ENCODE data around the gene DPY19L2. TPM values are rescaled to one million over a fixed set of nuclear protein-coding genes. Genes with fewer than 3 reads are reported as not detected.
"Not testable (repeated sequence)": the region's sequence is repeated elsewhere in the genome, so short reads cannot be mapped to it uniquely, and the experiment has no call there.

DPY19L2 gene
- total RNA-seq (2014; rRNA removed; shearing (Covaris generic)), result 2.1 and 18.8 TPM in 2 replicates

- DNase-seq (ENCODE audit: low spot score), result peak; percentile 44
These were observed at the start of gene DPY19L2 for GRCh38 chr12:63668028-63668799. Gene DPY19L2 (minus strand): TSS chr12:63668493. CDS start chr12:63668393, 100 bp downstream.

GRCh38 chr12:63716891-63717290, 48.6 kb upstream of the DPY19L2 start:
- DNase-seq (ENCODE audit: low spot score), result not testable (repeated sequence)

GRCh38 chr12:63715107-63715625, 46.9 kb upstream of the DPY19L2 start:
- DNase-seq (ENCODE audit: low spot score), result not testable (repeated sequence)

GRCh38 chr12:63714409-63714808, 46.1 kb upstream of the DPY19L2 start:
- DNase-seq (ENCODE audit: low spot score), result not testable (repeated sequence)

GRCh38 chr12:63713681-63714075, 45.4 kb upstream of the DPY19L2 start:
- DNase-seq (ENCODE audit: low spot score), result not testable (repeated sequence)

- DNase-seq (ENCODE audit: low spot score), result not testable (repeated sequence)
These were observed 44.8 kb upstream of the DPY19L2 start for GRCh38 chr12:63712979-63713680.

GRCh38 chr12:63712376-63712974, 44.2 kb upstream of the DPY19L2 start:
- DNase-seq (ENCODE audit: low spot score), result not testable (repeated sequence)

GRCh38 chr12:63711339-63711738, 43.0 kb upstream of the DPY19L2 start:
- DNase-seq (ENCODE audit: low spot score), result not testable (repeated sequence)

- DNase-seq (ENCODE audit: low spot score), result no peak
These were observed 38.0 kb upstream of the DPY19L2 start for GRCh38 chr12:63706336-63706735.

- not testable (repeated sequence) for DNase-seq (ENCODE audit: low spot score)
These were observed 31.5 kb upstream of the DPY19L2 start for GRCh38 chr12:63699678-63700382.

- DNase-seq (ENCODE audit: low spot score), result not testable (repeated sequence)
These were observed 30.7 kb upstream of the DPY19L2 start for GRCh38 chr12:63699011-63699410.

GRCh38 chr12:63690837-63691236, 22.5 kb upstream of the DPY19L2 start:
- not testable (repeated sequence) for DNase-seq (ENCODE audit: low spot score)

- not testable (repeated sequence) for DNase-seq (ENCODE audit: low spot score)
These were observed 20.8 kb upstream of the DPY19L2 start for GRCh38 chr12:63689141-63689540.

- not testable (repeated sequence) for DNase-seq (ENCODE audit: low spot score)
These were observed 18.3 kb upstream of the DPY19L2 start for GRCh38 chr12:63686623-63687022.

GRCh38 chr12:63685789-63686188, 17.5 kb upstream of the DPY19L2 start:
- DNase-seq (ENCODE audit: low spot score), result not testable (repeated sequence)

GRCh38 chr12:63682617-63683016, 14.3 kb upstream of the DPY19L2 start:
- DNase-seq (ENCODE audit: low spot score), result not testable (repeated sequence)

GRCh38 chr12:63680758-63681157, 12.5 kb upstream of the DPY19L2 start:
- DNase-seq (ENCODE audit: low spot score), result not testable (repeated sequence)

GRCh38 chr12:63672550-63672949, 4.3 kb upstream of the DPY19L2 start:
- DNase-seq (ENCODE audit: low spot score), result not testable (repeated sequence)

GRCh38 chr12:63669936-63670335, 1.6 kb upstream of the DPY19L2 start:
- DNase-seq (ENCODE audit: low spot score), result peak; percentile 4

- not testable (repeated sequence) for DNase-seq (ENCODE audit: low spot score)
These were observed 1.1 kb upstream of the DPY19L2 start for GRCh38 chr12:63669427-63669826.

GRCh38 chr12:63668800-63669365, 590 bp upstream of the DPY19L2 start:
- peak; percentile 2 for DNase-seq (ENCODE audit: low spot score)

All from A172 (cell line).